ENCODE results near the gene SH2D2A. TPM values are rescaled to one million over a fixed set of nuclear protein-coding genes. Genes with fewer than 3 reads are reported as not detected.

SH2D2A gene
- total RNA-seq, 2 experiments from 2014 or later: 134 to 138 TPM

GRCh38 chr1:156846643-156847042 lies 30.0 kb upstream of the SH2D2A start:
- no peak for DNase-seq
- Mint-ChIP-seq H3K4me1 (ENCODE audit: low read depth) (peaks cover 22% of the 10 kb centered on the region), H3K27ac (no peak overlapping the region), H3K4me3 (no peak overlapping the region), H3K9me3 (no peaks in the 10 kb centered on the region), H3K27me3 (ENCODE audit: low read depth) (peaks cover 65% of the 10 kb centered on the region), H3K36me3 (ENCODE audit: low read depth) (no peaks in the 10 kb centered on the region)
- CTCF ChIA-PET: interaction anchor here (0.6 to 4.3 kb wide), 5 partner anchors 9 to 120 kb away, joined by 3 to 33 read pairs (median 3); partner anchors contain the start of genes INSRR and NTRK1
- intact Hi-C loops (cut with micrococcal nuclease): no loop called here

DNA sequence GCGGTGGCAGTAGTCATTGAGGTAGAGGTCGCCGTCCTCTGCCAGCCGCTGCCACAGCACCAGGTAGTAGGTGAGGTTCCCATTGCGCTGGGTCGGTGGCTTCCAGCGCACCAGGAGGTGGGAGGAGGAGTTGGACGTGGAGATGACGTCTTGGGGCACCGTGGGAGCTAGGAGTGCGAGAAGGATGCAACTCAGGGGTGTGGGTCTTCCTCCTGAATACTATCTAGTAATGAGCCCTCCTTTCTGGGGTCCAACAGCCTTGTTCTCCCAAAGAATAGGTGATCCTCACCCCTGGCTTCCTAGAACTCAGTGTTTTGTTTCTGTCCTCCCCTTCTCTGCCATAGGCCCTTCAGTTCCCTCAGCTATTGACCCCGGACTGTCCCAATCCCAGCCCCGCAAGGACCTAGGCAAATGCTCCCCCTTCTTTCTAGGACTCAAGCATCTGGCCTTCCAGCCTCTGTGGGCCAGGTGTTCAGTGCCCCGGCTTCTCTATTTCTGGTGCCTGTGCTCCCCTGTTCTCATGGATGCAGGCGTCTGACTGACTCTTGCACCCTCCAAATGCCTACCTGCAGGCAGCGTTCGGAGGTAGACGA lies 29.4 kb upstream of the SH2D2A start:
- no peak overlapping the region for H3K27ac Mint-ChIP-seq
- no peaks in the 10 kb centered on the region for H3K9me3 Mint-ChIP-seq
- no peak for DNase-seq
- H3K4me3 Mint-ChIP-seq: no peak overlapping the region
- H3K4me1 Mint-ChIP-seq (ENCODE audit: low read depth): peaks cover 22% of the 10 kb centered on the region
- intact Hi-C loops (cut with micrococcal nuclease): no loop called here
- CTCF ChIA-PET: interaction anchor here (0.6 to 4.3 kb wide), 4 partner anchors 8 to 120 kb away, joined by 3 to 33 read pairs (median 7); partner anchors contain the start of genes INSRR and NTRK1
- H3K27me3 Mint-ChIP-seq (ENCODE audit: low read depth): peaks cover 69% of the 10 kb centered on the region
- no peaks in the 10 kb centered on the region for H3K36me3 Mint-ChIP-seq (ENCODE audit: low read depth)

DNA sequence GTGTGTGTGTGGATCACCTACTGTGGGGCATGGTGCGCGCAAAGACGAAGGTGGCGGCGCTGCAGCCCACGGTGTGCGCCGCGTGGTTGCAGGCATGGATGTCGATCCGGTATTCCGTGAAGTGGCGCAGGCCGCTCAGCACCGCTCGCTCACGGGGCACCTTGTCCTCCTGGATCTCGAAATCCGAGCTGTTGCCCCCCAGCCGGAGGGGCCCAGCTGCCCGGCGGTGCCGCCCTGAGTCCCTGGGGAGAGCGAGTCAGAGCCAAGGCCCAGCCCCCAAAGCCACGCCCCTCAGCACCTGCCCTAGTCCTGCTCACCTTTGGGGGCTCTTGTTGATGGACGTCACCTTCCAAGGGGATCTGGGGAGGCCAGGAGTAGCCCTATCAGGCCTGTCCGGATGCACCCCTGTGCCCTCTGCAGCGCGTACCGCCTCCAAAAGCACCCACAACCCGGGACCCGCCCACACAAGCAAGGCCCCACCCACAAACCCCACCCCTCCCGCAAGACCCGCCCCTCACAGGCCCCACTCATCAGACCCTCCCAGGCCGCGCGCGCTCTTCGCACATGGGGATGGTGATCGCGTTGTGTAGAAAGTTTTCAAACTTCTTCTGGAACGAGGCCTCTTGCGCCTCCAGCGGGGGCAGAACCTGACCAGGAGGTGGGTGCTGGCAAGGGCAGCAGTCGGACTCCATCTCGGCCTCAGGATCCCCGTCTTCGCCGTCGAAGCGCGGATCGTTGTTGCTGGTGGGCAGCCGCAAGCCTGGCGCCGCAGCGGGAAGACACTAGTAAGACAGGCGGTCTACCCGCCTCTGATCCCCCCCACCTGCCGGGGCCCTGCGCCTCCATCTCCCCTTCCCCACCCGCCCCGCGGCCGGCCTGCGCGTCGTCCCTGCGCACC lies 28.7 kb upstream of the SH2D2A start:
- no peaks in the 10 kb centered on the region for H3K36me3 Mint-ChIP-seq (ENCODE audit: low read depth)
- peaks cover 22% of the 10 kb centered on the region for H3K4me1 Mint-ChIP-seq (ENCODE audit: low read depth)
- H3K27me3 Mint-ChIP-seq (ENCODE audit: low read depth): peaks cover 75% of the 10 kb centered on the region
- peak; percentile 37 for DNase-seq
- no peak overlapping the region for H3K27ac Mint-ChIP-seq
- H3K4me3 Mint-ChIP-seq: peak overlapping the region; percentile 34
- CTCF ChIA-PET: interaction anchor here (1.3 to 4.3 kb wide), 3 partner anchors 7 to 23 kb away, joined by 3 to 33 read pairs (median 6); partner anchors contain the start of genes INSRR and NTRK1
- H3K9me3 Mint-ChIP-seq: no peaks in the 10 kb centered on the region
- intact Hi-C loops (cut with micrococcal nuclease): no loop called here

DNA sequence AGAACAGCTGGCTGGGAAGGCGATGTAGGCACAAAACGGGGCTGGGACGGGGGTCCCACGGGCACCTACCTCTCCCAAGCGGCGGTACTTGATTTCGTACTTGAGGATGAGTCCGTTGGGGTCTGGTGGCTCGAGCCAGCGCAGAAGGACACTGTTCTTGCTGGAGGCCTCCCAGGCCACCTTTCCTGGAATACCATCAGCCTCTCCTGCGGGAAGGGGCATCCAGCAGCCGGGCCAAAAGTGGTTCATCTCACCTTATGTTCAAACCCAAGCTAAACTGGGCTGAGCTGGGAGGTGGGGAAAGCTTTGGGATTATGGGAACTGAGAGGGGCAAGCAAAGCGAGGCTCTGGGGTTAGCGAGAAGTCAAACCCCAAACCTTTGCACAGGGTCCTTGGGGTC lies 28.0 kb upstream of the SH2D2A start:
- no peak overlapping the region for H3K4me3 Mint-ChIP-seq
- DNase-seq: no peak
- H3K9me3 Mint-ChIP-seq: no peaks in the 10 kb centered on the region
- intact Hi-C loops (cut with micrococcal nuclease): no loop called here
- peaks cover 77% of the 10 kb centered on the region for H3K27me3 Mint-ChIP-seq (ENCODE audit: low read depth)
- no peaks in the 10 kb centered on the region for H3K36me3 Mint-ChIP-seq (ENCODE audit: low read depth)
- no peak overlapping the region for H3K27ac Mint-ChIP-seq
- CTCF ChIA-PET: interaction anchor here (1.3 kb wide), 1 partner anchor 15 kb away, joined by 6 read pairs; the partner anchor contains the start of genes INSRR and NTRK1
- peaks cover 22% of the 10 kb centered on the region for H3K4me1 Mint-ChIP-seq (ENCODE audit: low read depth)

- DNase-seq: no peak
- peaks cover 21% of the 10 kb centered on the region for H3K4me1 Mint-ChIP-seq (ENCODE audit: low read depth)
- CTCF ChIA-PET: interaction anchor here (1.3 kb wide), 1 partner anchor 16 kb away, joined by 6 read pairs; the partner anchor contains the start of genes INSRR and NTRK1
- H3K9me3 Mint-ChIP-seq: no peaks in the 10 kb centered on the region
- H3K4me3 Mint-ChIP-seq: no peak overlapping the region
- intact Hi-C loops (cut with micrococcal nuclease): no loop called here
- peaks cover 77% of the 10 kb centered on the region for H3K27me3 Mint-ChIP-seq (ENCODE audit: low read depth)
- H3K27ac Mint-ChIP-seq: no peak overlapping the region
- H3K36me3 Mint-ChIP-seq (ENCODE audit: low read depth): no peaks in the 10 kb centered on the region
These were observed 27.5 kb upstream of the SH2D2A start for GRCh38 chr1:156844102-156844501.

- H3K27me3 Mint-ChIP-seq (ENCODE audit: low read depth): peaks cover 69% of the 10 kb centered on the region
- no peaks in the 10 kb centered on the region for H3K9me3 Mint-ChIP-seq
- H3K4me1 Mint-ChIP-seq (ENCODE audit: low read depth): peaks cover 13% of the 10 kb centered on the region
- CTCF ChIA-PET: no interaction called here
- DNase-seq: no peak
- intact Hi-C loops (cut with micrococcal nuclease): no loop called here
- H3K27ac Mint-ChIP-seq: no peak overlapping the region
- no peaks in the 10 kb centered on the region for H3K36me3 Mint-ChIP-seq (ENCODE audit: low read depth)
- no peak overlapping the region for H3K4me3 Mint-ChIP-seq
These were observed 26.1 kb upstream of the SH2D2A start for GRCh38 chr1:156842618-156843300.

DNA sequence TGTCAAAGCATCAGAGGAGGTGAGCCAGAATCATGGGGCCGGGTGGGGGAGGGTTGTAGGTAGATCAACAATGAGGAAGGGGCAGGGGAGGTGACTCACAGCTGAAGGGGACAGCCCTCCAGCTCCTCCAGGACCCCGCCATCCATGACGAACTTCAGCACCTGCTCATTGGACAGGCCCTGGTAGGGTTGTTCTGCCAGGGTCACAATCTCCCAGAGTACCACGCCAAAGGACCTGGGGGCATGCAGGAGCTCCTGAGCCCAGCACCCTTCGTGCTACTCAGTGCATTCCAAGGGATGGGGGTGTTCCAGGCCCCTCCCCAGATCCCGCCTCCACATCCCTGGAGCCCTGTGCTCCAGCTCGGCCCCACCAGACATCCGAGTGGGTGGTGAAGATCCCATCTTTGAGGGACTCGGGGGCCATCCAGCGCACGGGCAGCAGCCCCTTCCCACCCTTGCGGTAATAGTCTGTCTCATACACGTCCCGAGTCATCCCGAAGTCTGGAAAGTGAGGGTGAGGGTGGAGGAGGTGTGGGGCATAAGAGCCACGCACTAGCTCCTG lies 24.7 kb upstream of the SH2D2A start:
- DNase-seq: no peak
- intact Hi-C loops (cut with micrococcal nuclease): no loop called here
- no peaks in the 10 kb centered on the region for H3K9me3 Mint-ChIP-seq
- no peaks in the 10 kb centered on the region for H3K36me3 Mint-ChIP-seq (ENCODE audit: low read depth)
- no peak overlapping the region for H3K4me3 Mint-ChIP-seq
- no peak overlapping the region for H3K27ac Mint-ChIP-seq
- CTCF ChIA-PET: interaction anchor here (7.6 kb wide), 1 partner anchor 18 kb away, joined by 133 read pairs; the partner anchor contains the start of genes INSRR and NTRK1
- peaks cover 55% of the 10 kb centered on the region for H3K27me3 Mint-ChIP-seq (ENCODE audit: low read depth)
- H3K4me1 Mint-ChIP-seq (ENCODE audit: low read depth): peaks cover 20% of the 10 kb centered on the region

- no peak overlapping the region for H3K4me3 Mint-ChIP-seq
- peaks cover 25% of the 10 kb centered on the region for H3K4me1 Mint-ChIP-seq (ENCODE audit: low read depth)
- intact Hi-C loops (cut with micrococcal nuclease): no loop called here
- H3K9me3 Mint-ChIP-seq: no peaks in the 10 kb centered on the region
- H3K36me3 Mint-ChIP-seq (ENCODE audit: low read depth): no peaks in the 10 kb centered on the region
- H3K27ac Mint-ChIP-seq: no peak overlapping the region
- DNase-seq: no peak
- CTCF ChIA-PET: interaction anchor here (4.0 to 7.6 kb wide), 2 partner anchors 17 to 19 kb away, joined by 40 to 133 read pairs; partner anchors contain the start of genes INSRR and NTRK1
- peaks cover 50% of the 10 kb centered on the region for H3K27me3 Mint-ChIP-seq (ENCODE audit: low read depth)
These were observed 24.2 kb upstream of the SH2D2A start for GRCh38 chr1:156840898-156841279.

- H3K27me3 Mint-ChIP-seq (ENCODE audit: low read depth): peaks cover 46% of the 10 kb centered on the region
- no peak overlapping the region for H3K4me3 Mint-ChIP-seq
- no peaks in the 10 kb centered on the region for H3K36me3 Mint-ChIP-seq (ENCODE audit: low read depth)
- H3K9me3 Mint-ChIP-seq: no peaks in the 10 kb centered on the region
- no peak overlapping the region for H3K27ac Mint-ChIP-seq
- peaks cover 27% of the 10 kb centered on the region for H3K4me1 Mint-ChIP-seq (ENCODE audit: low read depth)
- DNase-seq: no peak
- intact Hi-C loops (cut with micrococcal nuclease): no loop called here
- CTCF ChIA-PET: interaction anchor here (0.9 to 7.6 kb wide), 3 partner anchors 16 to 86 kb away, joined by 3 to 133 read pairs (median 40); partner anchors contain the start of genes INSRR and NTRK1
These were observed 23.7 kb upstream of the SH2D2A start for GRCh38 chr1:156840186-156840897.

DNA sequence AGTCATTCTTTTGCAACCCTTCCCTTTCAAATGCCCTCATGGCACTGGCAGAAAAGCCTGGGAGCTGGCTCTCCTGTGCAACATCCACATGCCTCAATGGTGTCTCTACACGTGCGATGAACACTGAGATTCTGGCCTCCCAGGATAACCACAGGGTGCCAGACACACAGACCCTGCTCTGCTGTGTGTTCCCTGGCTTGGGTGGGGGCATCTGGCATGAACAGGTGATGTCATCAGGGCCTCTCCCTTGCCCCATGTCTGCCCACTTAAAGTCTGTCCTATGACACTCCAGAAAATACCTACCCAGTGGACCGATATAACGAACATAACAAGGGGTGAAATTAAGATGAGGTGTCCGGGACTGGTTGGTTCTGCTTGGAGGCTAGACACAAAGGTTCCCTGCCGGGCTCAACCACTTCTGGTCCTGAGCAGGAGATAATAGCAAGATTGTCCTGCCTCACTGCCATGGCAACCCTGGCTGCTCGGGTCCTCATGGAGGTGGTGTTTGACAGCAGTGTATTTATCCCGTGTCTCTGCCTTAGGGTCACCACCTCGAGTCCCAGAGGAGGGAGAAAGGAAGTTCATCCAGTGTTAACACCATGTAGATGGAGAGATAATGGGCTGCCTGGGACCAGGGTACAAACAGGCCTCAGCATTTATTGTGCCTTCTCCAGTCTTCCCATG lies 22.9 kb upstream of the SH2D2A start:
- H3K27ac Mint-ChIP-seq: no peak overlapping the region
- no peak for DNase-seq
- H3K4me1 Mint-ChIP-seq (ENCODE audit: low read depth): peaks cover 24% of the 10 kb centered on the region
- no peak overlapping the region for H3K4me3 Mint-ChIP-seq
- no peaks in the 10 kb centered on the region for H3K9me3 Mint-ChIP-seq
- CTCF ChIA-PET: interaction anchor here (0.9 to 7.6 kb wide), 21 partner anchors 8 to 150 kb away, joined by 3 to 133 read pairs (median 8); partner anchors contain the start of genes INSRR, METTL25B, NTRK1 and PEAR1
- intact Hi-C loops (cut with micrococcal nuclease): loop anchor here (1.0 kb wide), 2 partner anchors 21 to 51 kb away; partner anchors contain the start of gene NTRK1
- H3K36me3 Mint-ChIP-seq (ENCODE audit: low read depth): no peaks in the 10 kb centered on the region
- peaks cover 38% of the 10 kb centered on the region for H3K27me3 Mint-ChIP-seq (ENCODE audit: low read depth)

All from activated naive CD4-positive, alpha-beta T cell treated with anti-CD3 and anti-CD28 coated beads for 36 hours (primary cell).